HS-5 (cell line): Measurements from ENCODE around the gene LAMC3.
A peak's percentile ranks its signal among the peaks of the same experiment; 100 is the strongest.
"Not testable (repeated sequence)": the region's sequence is repeated elsewhere in the genome, so short reads cannot be mapped to it uniquely, and the experiment has no call there.

Experiments used
- DNase-seq: peaks from one replicate; pipeline ENCODE4 v3.0.0-alpha.2; 2012; ENCODE audit warnings: low read depth

LAMC3 gene

DNA sequence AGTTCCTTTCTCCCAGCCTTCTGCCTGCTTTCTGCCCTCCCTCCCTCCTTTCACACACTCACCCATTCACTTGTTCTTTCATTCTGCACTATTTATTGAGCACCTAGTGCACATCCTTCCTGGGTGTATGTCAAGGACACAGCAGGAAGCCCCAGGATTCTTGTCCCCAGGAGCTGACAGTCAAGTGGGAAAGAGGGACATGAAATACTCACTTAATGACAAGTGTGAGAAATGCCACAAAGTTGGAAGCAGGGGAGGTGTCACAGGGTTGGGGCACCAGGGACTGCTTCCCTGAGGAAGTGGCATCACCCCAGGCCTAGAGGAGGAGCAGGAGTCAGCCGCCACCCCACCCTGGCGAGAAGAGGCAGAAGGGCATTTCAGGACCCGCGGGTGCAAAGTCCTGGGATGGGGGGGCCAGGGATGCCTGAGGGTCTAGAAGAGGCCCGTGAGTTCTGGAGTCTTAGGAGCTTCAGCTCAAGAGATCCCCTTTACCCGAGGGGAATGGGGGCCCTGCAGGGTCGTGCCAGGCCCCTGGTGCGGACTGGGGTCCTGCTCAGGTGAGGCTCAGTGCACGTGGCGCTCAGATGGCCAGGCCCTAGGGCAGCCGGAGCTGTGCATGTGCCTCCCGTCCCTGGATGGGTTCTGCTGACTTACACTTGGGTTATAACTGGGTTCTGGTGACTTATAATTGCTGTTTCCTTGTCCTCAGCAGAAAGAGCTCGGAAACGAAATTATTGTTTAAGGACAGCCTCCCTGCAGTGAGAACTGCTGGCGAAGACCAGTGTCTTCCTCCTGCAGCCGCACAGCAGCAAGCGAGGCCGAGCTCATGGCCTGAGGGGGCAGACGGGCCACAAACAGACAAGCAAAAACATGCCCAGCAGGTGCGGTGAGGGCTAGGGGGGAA lies 16.9 kb upstream of the LAMC3 start:
- DNase-seq, result no peak

DNA sequence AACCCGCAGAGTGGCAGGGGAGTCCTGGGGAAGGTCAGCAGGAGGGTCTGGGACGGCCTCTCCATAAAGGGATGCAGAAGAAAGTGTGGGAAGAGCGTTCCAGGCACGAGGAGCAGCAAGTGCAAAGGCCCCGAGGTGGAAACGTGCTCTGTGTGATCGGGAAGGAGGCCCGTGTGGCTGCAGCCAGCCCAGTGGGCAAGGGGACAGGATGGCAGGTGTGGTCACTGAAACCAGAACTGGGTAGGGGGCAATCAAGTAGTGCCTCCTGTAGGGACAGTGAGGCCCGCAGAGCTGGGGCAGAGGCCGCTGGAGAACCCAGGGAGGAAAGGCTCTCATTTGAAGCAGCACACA lies 16.3 kb upstream of the LAMC3 start:
- DNase-seq, result no peak

DNA sequence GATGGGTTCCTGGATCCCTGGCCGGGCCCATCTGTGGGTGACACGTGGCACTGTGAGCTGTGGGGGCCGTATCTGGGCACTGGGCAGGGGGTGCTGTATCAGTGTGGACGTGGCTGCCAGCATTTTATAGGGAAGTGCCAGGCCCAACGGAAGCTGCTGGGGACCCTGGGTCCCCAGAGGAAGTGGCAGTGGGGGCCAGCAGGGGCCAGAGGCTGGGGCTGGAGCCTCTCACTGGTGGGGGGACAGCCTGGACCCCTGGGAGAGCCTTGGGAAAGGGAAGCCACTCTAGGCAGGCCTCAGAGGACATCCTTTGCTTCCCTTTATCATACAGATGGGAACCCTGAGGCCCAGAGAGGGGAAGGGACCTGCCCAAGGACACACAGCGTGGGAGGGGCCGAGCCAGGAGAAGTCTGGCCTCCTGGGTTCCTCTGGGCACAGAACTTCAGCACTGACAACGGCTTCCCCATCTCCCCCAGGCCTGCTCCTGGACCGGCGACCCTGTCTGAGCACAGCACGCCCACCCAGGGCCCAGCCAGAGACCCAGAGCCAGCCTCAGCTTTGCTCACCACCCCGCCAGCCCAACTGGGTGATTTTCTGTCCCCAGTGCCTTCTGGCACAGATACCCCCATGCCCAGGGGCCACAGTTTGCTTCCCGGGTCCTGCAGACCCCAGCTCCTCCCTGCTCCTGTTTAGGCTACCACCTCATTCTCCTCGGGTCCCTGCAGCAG lies 15.5 kb upstream of the LAMC3 start:
- no peak for DNase-seq

DNA sequence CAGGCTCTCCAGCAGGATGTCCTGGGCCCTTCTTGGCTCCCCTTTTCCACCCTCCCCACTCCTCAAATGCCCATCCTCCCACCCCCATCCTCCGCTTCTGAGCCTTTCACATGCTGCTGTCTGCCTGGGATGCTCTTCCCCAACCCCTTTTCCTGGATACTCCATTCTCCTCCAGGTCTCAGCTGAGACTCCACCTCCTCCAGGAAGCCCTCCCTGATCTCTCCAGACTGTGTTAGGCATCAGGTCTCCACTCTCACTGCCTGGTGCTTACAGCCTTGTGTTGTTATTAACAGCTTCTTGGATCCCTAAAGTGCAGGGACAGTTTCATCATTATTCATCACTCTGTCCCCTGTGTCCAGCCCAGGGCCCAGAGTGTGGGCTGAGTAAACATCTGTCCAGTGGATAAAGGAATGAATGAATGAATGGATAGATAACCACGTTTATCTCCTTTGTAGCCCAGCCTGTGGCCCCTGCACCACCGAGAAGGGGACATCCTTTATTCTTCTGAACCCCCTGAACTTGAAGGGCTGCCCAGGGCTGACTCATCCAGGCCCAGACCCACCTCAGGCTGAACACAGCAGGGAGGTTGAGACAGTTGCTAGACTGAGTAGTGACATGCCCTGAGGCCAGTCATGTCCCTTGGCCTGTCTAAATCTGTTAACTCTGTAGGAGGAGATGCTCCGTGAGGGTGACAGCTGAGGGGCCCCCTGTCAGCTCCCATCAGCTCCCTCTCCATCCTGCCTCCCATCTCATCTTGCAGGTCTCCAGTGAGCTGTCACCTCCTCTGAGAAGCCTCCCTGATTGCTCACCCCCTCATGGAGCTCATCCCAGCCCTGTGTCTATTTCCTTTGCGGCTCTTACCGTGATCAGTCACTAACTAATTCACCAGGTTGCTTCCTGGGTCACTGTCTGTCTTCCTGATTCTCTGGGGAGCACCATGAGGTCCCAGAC lies 14.6 kb upstream of the LAMC3 start:
- no peak for DNase-seq

DNA sequence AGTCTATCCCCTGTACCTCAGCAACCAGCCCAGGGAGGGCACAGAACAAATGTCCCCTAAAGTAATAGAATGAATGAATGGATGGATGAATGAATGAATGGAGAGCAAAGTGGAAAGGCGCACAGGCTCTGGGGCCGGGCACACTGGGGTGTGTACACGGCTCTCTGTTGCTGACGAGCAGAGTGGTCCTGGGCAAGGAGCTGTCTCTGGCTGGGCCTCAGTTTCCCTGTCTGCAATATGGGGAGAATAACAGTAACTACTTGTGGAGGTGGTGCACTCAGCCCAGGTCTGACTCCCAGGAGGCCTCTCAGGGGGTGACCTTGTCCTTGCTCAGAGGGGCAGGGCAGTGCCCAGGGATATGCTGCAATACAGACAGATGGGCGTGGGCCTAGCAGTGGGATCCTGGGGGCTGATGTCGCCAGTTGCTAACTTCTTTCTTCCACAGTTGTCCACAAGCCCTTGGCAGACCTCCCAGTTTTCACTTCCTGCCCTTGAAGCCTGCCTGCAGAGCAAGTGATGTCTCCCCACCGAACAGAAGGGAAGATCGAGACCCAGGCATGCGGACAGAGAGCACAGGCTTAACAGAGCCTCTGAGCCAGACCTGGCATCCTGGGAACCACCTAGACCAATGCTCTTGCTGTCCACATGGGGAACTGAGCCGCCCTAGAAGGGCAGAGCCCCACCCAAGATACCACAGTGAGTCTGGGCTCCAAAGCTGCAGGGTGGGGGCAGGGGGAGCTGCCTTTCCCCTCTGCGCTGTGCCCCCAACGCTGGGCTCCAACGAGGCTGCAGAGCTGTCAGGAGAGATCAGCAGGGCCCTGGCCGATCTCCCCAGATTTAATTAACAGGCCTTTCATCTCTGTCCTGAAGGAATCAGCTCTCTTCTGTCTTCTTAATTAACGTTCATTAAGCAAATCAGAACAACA lies 13.6 kb upstream of the LAMC3 start:
- DNase-seq, result peak; percentile 34

DNA sequence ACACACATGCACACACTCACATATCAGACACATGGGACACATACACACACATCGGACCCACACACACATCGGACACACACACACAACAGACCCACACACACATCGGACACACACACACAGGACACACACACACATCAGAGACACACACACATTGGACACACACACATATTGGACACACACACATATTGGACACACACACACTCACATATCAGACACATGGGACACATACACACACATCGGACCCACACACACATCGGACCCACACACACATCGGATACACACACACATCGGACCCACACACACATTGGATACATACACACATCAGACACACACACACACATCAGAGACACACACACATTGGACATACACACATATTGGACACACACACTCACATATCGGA lies 12.8 kb upstream of the LAMC3 start:
- no peak for DNase-seq

DNA sequence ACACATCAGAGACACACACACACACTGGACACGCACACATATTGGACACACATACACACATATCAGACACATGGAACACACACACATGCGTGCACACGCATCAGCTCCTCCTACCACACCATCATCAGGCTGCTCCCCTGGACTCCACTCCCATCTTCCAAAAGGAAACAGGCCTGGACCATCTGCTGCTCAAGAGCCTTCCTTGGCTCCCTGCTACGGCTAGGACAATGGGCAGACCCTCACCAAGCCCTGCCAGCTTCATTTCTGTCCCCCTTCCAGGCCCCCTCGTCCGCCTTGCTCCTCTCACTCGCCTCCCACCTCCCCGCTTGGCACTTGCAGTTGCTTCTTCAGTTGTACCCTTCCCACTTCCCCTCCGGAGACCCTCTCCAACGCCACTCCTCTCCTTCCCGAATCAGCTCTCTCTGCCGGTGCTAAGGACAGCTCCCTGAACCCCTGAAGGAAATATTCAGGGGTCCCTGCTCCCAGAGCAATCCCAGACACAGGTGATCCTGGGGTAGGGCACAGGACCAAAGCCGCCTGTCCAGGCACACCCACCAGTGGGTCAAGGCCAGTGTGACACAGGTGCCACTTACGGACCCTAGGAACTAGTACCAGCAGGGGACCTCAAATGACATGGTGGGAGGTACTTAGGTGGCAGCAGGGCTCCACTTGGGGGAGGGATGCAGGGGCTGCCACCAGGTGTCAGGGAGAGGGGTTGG lies 12.1 kb upstream of the LAMC3 start:
- DNase-seq, result no peak

DNA sequence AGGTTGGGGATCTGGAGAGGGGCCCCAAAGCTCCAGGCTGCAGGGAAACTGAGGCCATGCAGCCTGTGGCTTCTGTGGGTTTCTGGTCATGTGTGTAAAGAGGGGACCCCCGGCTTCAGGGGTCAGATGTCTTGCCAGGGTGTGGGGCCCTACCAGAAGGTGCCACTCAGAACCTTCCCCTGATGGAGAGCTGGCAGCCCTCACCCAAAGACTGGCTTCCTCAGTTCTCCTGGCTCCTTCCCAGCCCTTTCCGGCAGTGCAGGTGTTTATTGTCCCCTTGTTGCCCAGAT lies 11.6 kb upstream of the LAMC3 start:
- no peak for DNase-seq

DNA sequence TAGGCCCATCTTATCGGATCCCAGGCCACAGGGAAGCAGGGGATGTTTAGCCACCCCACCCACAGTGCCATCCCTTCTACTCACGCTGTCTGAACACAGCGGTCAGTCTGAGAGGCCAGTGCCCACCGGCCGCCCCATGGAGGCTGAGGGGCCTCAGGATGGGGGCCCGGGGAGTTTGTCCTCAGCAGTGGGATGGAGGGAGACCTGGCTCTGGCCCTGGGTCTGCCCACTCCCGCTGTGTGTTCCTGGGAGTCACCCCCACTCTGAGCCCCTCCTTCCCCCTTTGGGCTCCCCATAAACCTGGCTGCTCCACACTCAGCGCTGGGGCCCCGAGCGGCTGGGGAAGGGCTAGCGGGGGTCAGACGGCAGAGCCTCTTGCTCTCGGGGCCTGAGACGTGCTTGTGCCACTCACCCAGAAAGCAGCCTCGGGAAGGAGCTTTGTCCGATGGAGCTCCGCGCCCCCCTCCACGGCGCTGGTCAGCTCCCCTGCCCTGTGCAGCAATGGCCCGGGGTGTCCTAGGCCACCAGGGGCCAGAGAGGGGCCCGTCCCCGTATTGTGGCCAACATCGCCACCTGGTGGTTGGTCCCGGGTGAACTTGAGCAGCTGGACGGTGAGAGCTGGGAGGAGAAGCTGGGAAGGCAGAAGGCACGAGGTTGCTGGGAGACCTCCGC lies 10.9 kb upstream of the LAMC3 start:
- no peak for DNase-seq

DNA sequence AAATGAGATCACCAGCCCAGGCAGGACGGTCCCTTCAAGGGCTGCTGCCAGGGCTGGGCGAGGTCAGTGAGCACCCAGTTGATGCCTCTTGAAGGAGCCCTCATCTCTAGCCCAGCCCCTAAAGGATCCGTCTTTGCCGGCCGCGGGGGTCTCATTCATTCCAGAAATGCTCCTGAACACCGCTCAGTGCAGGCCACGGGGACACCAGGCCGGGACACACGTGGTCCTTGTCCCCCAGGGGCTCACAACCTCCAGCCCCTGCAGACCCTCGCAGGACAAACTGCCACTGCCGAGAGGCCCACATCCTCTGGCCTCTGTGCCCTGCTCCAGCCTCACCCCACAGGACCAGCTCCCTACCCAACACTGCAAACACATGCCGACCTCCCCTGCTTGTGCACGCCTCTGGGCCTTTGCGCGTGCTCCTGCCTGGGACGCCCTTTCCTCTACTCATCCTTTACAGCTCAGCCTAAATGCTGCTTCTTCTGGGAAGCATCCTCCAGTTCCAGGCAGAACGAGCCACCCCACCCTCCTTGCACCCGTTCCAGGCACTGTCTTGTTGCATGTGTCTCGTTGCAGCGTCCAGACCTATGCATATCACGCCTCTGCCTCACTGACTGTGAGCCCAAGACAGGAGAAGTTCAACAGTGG lies 10.3 kb upstream of the LAMC3 start:
- no peak for DNase-seq

DNA sequence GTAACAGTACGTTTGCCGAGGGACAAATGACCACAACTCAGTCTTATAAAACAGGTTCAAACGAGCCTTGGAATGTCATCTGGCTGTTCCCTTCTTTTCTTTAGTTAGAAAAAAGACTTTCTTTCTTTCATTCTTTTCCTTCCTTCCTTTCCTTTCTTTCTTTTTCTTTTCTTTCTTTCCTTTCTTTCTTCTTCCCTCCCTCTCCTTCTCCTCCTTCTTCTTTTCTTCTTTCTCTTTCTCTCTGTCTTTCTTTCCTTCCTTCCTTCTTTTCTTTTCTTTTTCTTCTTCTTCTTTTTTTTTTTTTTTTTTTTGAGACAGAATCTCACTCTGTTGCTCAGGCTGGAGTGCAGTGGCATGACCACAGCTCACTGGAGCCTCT lies 9.7 kb upstream of the LAMC3 start:
- no peak for DNase-seq

DNA sequence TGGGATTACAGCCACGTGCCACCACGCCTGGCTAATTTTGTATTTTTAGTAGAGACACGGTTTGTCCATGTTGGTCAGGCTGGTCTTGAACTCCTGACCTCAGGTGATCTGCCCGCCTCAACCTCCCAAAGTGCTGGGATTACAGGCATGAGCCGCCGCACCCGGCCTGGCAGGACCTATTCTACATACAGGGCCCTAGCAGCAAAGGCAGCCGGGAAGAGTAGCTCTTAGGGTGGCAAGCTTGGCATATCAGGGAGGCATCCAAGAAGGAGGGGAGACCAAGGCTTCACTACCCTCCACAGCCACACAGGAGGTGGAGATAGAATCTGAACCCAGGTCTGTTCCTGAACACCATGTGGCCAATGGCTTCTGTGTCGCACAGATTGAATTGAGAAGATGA lies 8.4 kb upstream of the LAMC3 start:
- DNase-seq, result not testable (repeated sequence)

DNA sequence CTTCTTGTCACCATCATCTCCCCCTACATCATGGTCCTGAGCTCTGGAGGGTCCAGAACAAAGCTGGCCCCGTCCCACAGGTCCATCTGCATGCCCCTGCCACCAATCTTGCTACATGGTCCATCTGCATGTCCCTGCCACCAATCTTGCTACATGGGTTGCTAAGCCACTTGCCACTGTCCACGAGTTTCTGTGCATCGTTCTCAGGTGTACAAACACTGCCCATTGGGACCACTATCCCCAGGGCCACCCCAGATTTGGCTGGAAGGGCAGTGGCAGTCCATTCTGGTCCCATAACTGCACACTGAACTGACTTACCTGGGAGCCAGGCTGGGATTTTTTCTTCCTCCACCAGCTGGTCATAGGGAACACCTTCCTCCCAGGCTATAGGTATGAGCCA lies 8.0 kb upstream of the LAMC3 start:
- no peak for DNase-seq

DNA sequence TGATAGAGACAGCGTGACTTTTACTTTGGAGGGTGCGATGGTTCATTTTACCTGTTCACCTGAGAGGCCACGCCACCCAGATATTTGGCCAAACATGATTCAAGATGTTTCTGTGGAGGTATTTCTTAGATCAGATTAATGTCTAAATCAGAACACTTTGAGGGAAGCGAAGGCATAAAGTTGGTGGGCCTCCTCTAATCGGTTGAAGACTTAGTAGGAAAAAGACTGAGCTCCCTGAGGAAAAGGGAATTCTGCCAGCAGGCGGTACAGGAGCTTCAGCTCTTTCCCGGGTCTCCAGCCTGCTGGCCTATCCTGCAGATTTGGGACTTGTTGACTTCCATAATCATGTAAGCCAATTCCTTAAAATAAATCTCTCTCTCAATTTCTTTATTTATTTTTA lies 7.0 kb upstream of the LAMC3 start:
- DNase-seq, result no peak

DNA sequence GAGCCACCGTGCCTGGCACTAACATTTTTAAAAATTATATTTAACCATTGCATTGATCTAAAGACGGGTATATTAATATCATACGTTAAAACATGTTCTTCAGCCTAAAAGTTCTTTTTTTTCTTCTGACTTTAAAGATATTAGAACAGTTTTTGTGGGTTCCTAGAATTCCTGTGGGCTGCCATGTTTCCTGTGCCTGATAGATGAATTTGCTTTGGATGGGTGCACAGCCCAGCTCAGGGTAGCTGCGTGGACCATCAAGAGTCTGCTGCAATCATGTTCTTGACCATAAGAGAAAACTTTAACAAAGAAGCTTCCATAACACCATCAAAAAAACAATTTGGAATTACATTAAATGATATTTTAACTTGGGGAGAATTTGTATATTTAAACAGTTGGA lies 2.4 kb upstream of the LAMC3 start:
- DNase-seq, result no peak

DNA sequence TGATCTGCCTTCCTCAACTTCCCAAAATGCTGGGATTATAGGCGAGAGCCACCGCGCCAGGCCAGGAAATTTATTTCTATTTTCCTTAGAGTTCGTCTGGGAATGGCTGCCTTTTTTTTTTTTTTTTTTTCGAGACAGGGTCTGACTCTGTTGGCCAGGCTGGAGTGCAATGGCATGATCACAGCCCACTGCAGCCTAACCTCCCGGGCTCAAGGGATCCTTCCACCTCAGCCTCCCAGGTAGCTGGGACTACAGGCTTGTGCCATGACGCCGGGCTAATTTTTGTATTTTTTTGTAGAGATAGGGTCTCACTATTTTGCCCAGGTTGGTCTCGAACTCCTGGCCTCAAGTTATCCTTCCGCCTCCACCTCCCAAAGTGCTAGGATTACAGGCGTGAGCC lies 888 bp upstream of the LAMC3 start:
- no peak for DNase-seq

DNA sequence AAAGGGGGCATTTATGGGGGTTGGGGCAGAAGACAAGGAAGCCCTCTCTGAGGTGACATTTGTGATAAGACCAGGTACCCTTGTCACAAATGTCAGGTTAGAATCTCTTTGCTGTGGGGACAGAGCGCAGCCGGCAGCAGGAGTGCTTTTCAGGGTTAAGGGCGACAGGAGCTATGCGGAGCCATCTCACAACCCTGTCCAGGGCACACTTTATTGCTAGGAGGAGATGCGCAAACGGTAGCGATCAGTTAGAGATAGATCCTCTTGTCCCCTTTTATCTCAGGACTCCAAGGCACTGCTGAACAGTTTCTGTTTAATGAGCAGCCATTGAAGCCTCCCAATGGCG lies 438 bp upstream of the LAMC3 start:
- no peak for DNase-seq

DNA sequence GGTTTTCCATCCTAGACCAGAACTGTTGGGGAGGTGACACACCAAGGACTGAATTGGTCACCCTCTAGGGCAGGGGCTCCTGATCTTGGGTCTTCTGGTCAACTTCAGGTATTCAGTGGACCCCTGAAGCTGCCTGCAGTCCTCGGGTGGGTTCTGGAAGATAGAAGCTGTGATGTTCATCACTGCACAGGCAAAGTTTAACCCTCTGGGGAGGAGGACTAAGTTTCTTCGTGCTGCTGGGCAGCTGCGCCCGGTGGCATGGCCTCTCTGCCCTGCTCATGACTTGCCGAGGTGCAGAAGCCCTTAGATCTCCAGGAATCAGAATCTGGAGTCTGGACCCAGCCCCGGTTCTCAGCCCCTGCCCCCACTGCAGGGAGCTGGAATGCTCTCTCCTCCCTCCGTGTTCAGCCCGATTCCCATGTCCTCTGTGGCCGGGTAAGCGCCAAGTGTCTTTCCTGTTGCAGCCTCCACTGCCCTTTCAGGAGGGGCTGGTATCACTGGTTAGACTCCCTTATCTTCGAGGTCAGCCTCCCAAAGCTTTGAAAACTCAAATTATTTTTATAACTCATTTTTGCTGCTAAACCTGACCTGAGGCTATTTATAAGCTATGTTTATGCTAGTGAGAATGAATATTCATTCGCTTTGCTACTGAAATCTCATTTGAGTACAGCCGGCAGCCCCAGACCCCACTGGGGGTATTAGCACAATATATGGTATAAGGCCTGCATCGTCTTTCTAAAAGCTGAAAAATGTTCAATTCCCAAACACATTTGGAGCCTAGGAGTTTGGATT lies 1.7 kb downstream of the LAMC3 start:
- no peak for DNase-seq
